GM19438 (cell line): Measurements from ENCODE around the gene AMHR2.

Experiments
- ATAC-seq: cut with Tn5 transposase; IDR thresholded peaks from one replicate; pipeline ENCODE4 v1.9.1; 2021; ENCODE audit warnings: low read depth; ENCODE audit not compliant: unreplicated experiment

AMHR2 gene

GRCh38 chr12:53476769-53477209, 53.1 kb downstream of the AMHR2 start:
- no peak for ATAC-seq

GRCh38 chr12:53478865-53479264, 55.2 kb downstream of the AMHR2 start:
- no peak for ATAC-seq

- no peak for ATAC-seq
Measured at GRCh38 chr12:53479331-53479730, 55.7 kb downstream of the AMHR2 start.

- ATAC-seq, result no peak
Measured at GRCh38 chr12:53480491-53481442, 57.1 kb downstream of the AMHR2 start.
